NAMALWA (cell line): ENCODE measurements around the gene RNASE13.

ENCODE experiments used
- DNase-seq: peaks from one replicate; pipeline ENCODE4 v3.0.0-alpha.2; 2015; ENCODE audit warnings: low spot score

The RNASE13 gene, protein sequence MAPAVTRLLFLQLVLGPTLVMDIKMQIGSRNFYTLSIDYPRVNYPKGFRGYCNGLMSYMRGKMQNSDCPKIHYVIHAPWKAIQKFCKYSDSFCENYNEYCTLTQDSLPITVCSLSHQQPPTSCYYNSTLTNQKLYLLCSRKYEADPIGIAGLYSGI

DNA sequence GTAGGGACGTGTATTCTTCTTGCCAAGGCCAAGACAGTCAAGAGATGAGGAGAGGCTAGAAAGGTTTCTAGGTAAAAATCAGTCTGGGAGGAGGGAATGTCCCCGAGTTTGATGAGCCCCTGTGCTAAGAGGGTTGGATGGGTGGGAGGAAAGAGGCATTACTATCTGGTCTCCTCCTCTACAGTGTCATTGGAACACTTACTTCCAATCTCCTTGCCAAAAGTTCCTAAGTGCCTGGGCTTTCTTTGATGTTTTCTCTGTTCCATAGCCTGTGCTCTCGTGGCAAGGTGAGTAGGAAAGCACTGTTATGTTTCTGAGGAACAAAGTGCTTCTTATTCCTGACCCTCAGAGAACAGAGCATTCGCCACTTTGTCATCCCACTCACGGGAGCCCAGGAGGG, at the start of gene RNASE13:
Gene RNASE13, minus strand, starts transcription at position 101 of the 400 bp plus-strand sequence. CDS start 519 bp downstream, outside the sequence.
- no peak for DNase-seq

DNA sequence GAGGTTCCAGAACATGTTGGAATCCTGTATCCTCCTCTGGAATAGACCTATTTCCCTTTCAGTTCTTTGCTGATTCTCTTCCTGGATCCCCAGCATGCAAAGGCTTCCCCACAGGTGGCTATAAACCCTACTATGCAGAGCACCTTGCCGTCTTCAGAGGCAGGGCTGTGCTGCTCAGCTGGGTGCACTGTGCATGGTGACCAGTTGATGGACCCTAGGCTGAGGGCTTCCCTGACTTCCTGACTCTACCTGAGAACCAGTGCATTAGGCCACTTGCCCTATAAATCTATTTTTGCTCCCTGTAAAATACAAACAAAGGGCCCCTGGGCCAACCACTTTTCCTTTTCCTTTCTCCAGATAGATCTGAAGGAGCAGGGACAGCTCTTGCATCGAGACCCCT, 49.8 kb upstream of the RNASE13 start:
- no peak for DNase-seq

DNA sequence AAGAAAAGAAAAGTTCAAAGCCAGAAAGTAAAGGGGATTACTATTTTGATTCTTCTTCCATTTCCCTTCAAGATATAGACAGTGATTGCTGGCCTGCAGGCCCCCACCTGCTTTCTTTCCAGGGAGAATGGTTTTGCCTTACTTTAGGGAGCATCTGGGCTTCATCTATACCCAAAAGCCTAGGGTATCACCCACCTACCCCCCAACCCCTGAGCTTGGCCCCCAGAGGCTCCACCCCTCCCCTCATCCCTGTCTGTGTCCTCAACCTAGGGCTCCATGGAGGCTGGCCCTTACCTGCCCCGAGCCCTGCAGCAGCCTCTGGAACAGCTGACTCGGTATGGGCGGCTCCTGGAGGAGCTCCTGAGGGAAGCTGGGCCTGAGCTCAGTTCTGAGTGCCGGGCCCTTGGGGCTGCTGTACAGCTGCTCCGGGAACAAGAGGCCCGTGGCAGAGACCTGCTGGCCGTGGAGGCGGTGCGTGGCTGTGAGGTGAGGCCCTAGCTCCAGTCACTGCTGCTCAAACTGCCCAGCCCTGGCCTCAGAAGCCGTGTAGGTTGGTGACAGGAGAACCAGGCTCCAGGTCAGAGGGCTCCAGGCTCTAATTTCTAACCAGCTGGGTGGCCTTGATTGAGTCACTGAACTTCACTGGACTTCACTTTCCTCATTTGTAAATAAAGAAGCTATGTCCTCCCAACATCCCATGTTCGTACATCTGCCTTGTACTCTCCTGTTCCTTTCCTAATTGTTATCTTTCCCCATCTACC, 49.1 kb upstream of the RNASE13 start:
- DNase-seq, result no peak

DNA sequence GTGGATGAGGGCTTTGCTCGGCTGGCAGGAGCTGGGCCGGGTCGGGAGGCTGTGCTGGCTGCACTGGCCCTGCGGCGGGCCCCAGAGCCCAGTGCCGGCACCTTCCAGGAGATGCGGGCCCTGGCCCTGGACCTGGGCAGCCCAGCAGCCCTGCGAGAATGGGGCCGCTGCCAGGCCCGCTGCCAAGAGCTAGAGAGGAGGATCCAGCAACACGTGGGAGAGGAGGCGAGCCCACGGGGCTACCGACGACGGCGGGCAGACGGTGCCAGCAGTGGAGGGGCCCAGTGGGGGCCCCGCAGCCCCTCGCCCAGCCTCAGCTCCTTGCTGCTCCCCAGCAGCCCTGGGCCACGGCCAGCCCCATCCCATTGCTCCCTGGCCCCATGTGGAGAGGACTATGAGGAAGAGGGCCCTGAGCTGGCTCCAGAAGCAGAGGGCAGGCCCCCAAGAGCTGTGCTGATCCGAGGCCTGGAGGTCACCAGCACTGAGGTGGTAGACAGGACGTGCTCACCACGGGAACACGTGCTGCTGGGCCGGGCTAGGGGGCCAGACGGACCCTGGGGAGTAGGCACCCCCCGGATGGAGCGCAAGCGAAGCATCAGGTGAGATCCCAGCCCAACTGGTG, 47.0 kb upstream of the RNASE13 start:
- no peak for DNase-seq

DNA sequence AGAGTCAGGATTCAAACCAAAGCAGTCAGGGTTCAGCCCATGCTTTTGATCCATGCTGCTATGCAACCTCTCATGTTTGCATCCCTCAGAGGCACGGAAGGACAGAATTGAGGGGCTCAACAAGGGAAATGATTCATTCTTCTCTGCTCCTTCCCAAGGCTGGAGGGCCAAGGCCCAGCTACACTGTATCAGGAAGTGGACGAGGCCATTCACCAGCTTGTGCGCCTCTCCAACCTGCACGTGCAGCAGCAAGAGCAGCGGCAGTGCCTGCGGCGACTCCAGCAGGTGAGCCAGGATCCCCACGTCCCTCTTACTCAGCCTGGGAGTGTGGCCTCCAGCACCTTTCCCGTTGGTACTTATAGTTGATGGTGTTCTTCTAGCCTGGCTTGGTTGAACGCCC, 44.1 kb upstream of the RNASE13 start:
- DNase-seq, result no peak

DNA sequence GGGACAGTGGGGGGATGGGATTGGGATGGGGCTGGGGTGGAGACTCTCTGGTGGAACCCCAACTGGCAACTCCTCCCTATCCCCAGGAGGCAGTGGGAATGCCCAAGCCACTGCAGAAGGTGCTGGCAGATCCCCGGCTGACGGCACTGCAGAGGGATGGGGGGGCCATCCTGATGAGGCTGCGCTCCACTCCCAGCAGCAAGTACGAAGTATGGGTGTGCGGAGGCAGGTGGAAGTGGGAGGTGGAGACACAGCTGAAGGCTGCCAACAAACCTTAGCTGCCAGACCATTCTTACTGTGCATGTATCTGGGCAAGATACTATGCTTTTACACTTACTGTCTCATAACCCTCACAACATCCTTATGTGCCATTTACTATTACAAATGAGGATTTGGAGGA, 43.7 kb upstream of the RNASE13 start:
- no peak for DNase-seq

DNA sequence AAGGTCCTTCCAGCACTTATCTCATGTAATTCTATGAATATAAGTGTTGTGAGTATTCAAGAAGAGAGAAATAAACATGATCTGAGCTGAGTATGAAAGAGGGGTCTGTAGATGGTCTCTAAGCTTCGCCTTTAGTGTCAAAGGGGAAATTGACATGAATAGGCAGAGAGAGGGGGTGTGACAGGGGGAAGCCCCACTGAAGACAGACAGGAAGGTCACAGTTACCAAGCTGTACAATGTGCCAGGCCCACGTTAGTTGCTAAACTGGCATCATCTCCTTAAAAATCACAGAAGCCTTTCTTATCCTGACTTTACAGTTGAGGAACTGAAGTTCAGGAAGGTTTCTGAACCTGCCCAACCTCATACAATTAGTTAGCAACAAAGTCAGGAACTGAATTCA, 43.1 kb upstream of the RNASE13 start:
- DNase-seq, result no peak

DNA sequence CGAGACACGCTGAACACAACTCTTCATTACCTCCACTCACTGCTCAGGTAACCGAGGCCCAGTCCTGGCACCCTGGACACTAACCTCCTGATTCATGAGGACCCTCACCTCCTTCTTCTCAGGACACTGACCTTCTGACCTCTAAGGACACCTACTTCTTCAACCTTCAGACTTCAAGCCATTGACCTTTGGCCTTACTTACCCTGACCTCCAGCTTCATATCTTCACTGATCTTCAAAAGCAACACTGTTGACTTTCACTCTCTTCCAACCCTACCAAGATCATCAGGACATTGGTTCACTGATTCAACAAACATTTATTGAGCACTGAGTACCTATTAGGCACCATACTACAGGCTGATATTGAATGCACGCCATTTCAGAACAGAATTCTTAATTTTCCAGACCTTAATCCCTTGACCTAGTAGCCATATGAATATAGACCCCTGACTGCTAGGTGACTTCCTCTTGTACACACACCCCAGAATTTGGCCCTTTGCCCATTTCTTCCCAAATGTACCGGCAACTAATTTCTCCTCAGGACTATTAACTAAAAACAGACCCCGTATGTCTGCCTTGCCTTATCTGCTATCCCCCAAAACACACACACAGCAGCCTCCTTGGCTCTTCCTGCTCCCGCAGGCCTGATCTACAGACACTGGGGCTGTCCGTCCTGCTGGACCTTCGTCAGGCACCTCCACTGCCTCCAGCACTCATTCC, 41.3 kb upstream of the RNASE13 start:
- no peak for DNase-seq

DNA sequence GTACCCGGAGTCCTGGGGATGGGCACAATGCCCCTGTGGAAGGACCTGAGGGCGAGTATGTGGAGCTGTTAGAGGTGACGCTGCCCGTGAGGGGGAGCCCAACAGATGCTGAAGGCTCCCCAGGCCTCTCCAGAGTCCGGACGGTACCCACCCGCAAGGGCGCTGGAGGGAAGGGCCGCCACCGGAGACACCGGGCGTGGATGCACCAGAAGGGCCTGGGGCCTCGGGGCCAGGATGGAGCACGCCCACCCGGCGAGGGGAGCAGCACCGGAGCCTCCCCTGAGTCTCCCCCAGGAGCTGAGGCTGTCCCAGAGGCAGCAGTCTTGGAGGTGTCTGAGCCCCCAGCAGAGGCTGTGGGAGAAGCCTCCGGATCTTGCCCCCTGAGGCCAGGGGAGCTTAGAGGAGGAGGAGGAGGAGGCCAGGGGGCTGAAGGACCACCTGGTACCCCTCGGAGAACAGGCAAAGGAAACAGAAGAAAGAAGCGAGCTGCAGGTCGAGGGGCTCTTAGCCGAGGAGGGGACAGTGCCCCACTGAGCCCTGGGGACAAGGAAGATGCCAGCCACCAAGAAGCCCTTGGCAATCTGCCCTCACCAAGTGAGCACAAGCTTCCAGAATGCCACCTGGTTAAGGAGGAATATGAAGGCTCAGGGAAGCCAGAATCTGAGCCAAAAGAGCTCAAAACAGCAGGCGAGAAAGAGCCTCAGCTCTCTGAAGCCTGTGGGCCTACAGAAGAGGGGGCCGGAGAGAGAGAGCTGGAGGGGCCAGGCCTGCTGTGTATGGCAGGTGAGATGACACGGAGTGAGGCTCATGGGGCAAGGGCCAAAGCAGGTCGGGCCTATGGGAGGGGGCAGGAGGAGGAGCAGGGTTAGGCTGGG, 40.0 kb upstream of the RNASE13 start:
- no peak for DNase-seq

DNA sequence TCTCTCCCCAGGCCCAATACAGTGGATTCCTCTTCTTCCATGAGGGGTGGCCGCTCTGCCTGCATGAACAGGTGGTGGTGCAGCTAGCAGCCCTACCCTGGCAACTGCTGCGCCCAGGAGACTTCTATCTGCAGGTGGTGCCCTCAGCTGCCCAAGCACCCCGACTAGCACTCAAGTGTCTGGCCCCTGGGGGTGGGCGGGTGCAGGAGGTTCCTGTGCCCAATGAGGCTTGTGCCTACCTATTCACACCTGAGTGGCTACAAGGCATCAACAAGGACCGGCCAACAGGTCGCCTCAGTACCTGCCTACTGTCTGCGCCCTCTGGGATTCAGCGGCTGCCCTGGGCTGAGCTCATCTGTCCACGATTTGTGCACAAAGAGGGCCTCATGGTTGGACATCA, 39.3 kb upstream of the RNASE13 start:
- DNase-seq, result no peak

DNA sequence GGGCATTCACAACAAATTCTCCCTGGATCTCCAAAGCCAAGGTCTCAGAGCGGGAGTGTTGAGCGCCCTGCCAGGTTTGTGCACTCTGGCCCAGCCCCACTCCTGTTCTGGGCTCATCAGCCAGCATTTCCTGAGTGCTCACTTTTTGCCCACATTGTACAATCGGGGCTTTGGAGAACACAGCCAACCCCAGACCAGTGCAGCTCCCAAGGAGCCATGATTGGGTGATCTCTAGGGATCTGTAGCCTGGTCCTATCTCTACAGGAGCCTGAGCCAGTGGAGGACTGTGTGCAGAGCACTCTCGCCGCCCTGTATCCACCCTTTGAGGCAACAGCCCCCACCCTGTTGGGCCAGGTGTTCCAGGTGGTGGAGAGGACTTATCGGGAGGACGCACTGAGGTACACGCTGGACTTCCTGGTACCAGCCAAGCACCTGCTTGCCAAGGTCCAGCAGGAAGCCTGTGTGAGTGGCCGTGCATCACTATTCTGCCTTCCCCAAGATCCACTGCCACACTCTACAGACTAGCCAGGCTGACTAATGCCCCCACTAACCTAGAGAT, 38.3 kb upstream of the RNASE13 start:
- no peak for DNase-seq

DNA sequence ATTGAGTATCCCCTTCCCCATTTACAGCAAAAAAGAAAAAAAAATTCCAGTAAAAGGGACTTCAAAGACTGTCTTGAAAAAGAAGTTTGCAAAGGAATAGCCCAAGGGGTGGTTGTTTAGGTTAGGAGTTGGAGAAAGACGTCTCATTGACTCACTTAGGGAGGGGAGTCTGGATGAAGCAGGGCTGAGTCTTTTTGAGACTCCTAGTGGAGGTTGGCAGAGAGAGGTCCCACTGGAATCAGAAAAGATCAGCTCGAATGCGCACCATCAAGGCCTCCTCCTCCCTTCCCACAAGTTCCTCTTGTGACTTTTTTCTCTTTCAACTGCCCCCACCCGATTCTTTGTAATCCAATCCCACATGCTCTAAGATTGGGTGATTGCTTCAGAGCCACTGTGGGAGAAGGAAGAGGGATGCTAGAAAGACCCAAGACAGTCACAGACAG, 37.4 kb upstream of the RNASE13 start:
- no peak for DNase-seq

DNA sequence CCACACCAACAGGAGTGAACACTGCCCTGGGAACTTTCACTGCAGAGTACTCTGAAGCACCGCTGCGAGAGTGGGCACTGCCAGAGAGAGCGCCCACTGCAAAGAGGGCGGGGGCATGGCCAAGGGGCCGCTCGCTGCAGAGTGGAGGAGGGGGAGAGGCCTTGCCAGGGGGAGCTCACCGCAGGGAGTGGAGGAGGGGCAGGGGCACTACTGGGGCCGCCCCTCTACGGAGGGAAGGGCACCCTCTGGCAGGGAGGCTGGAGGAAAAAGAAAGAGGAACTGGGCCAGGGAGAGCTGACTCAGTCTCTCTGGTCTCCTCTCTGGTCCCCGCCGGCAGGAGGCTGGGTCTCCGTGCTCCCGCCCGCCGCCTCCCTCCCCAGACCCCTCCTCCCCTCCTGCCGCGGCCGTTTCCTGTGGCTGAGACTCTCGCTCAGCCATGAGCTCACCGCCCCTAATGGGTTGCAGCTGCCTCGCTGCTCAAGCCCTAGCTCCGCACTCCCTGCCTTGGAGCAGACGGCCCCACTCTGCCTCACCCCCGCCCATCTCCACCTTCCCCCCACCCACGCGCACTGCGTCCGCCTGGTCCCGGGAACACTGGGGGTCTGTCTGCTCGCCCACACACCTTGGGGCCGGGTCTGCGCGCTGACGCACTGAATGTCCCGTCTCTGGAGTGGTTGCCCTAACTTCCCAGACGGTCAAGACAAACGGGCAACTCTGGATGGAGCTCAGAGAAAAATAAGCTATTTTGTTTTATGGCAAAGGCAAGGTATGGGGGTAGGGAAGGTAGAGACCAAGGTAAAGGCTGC, 36.8 kb upstream of the RNASE13 start:
- DNase-seq, result peak; percentile 80

DNA sequence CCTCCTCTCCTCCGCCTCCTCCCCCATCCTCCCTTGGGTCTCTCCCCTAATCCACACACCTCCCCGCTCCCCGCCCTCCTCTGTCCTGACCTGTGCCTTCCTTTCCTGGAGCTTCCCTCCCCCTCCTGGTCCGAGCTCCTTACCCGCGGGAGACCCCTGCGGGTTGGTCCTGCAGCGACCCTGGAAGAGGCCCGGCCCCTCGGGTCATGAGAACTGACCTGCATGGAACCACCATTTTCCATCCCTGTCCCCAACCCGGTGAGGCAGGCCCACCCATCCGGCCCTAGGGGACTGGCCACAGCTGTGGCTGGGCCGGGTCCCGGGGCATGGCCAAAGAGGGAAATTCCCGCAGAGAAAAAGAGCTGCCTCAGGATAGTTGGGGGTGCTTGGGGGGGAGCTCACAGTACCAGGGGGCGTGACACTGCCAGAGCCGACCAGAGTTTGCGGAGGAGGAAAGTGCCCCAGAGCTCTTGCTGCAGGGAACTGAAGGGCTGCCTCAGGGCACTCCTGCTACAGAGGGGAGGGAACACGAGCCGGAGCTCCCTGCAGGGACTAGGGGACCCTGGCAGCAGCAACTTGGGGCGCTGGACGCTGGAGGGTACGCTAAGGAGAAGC, 36.1 kb upstream of the RNASE13 start:
- DNase-seq, result no peak

DNA sequence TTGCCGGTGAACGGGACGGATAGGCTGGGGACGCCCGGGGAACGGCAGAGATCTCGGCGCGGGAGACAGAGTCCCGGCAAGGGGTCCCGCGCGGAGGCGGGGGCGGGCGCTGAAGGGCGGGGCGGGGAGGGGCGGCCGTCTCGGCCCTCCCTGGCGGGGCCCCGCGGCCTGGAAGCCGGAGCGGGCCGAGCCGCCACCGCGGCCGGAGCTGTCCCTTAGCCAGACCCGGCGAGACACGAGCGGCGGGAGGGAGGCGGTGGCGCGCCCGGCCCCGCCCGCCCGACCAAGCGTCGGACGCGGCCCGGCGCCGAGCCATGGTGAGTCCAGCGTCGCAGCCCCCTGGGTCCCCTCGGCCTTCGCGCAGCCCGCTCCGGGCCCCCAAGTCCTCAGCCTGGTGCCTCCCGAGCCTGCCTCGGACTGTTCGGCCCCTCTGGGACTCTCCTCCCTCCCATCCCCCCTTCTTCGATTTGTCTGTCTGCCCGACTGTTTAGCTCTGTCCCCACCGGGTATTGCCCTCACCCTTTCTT, 35.5 kb upstream of the RNASE13 start, which contains the start of gene ARHGEF40:
Gene ARHGEF40, plus strand, starts transcription at position 222 of the 527 bp plus-strand sequence. Its CDS starts 93 bp downstream, at position 315.
- DNase-seq, result peak; percentile 17

DNA sequence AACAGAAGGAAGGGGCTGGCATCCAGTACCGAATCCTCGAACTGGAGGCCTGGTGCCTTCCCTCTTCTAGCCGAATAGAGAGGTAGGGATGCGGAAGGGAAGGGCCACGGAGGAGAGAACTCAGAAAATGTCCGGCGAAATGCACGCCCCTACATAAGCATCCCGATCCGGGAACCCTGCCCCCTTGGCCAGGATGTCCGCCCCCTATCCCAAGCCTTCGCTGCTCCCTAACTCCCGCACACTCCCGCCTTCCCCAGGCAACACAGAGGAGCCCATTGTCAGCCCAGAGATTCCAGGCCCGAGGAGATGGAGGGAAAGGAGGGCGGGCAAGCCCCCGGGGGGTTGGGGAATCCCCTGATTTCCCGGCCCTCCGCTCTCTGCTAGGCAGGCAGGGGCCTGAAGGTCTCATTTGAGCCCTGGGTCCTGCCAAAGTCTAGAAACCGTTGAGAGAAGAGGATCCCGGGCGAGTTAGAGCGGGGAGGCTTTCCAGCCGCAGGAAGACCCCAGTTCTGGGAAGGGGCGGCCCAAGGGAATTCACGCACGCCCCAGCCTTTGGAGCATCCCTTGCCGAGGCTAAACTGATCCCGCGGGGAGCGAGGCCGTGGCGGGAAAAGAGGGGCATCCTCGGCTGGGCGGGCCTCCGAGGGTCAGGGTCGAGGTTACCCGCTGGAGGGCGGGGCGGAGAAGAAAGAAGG, 34.9 kb upstream of the RNASE13 start:
- peak; percentile 23 for DNase-seq

DNA sequence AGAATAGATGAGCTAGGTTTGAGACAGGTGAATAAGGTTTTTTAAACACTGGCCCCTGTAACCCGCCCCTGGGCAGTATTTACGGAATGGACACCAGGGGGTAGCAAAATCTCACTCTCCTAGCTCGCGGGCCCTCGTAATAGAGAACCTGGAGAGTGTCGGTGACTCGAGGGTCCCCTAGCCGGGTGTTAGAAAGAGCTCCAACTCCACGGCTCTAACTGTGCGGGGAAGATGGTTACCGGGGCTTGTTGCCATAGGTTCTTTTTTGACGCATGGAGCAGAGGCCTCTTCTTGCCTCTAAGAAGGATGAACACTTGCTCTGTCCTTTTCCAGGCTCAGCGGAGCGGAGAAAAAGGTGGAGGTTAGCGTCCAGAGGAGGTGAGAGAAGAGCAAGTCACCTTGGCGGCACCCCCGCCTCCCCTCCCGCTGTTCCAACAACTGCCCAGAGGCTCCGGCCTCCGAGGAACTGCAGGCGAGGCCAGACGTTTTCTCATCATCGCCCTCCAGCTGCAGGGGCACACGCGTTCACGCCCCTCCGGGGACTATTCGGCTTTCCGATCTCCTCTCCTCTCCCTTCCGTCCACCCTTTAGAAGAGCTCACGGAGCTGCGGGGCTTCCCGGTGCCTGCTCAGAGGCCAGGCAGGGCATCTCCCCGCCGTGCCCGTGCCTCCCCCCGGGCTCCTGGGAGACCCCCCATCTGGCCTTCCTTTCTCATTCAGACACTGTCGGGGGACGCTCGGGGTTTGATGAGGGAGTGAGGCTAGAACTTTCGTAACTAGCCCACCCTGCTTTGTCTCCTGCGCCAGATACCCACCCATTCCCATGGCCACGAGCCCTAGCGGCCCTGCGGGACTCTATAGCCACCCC, 34.1 kb upstream of the RNASE13 start:
- peak; percentile 74 for DNase-seq

DNA sequence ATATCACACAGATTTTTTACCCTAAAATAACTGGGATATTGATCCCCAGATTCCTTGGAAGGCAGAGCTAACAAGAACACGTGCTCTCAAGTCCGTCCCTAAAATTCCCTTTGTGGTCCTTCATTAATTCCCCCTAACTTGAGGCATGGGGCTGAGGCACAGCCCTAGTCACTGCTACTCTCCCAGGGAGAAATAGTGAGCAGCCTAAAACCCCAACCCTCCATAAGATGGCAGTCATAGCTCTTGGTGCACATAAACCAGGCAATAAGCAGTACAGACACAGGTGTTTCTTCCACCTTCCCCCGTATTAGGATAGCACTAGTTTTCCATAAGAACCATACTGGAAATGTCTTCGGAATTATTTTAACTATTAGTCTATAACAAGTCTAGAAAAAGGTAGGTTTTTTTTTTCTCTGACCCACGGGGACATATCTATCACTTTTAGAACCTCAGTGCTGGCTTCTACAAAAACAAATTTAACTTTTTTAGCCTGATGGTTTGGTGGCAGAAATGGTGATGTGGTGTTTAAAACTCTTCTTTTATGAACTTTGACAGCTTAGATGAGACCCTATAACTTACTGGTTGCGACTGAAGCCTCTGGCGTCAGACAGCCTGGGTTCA, 32.4 kb upstream of the RNASE13 start:
- DNase-seq, result peak; percentile 58
